GM18499 (cell line): Measurements from ENCODE around the gene EMC1.
"Not testable (repeated sequence)": the region's sequence is repeated elsewhere in the genome, so short reads cannot be mapped to it uniquely, and the experiment has no call there.

Source experiments
- ATAC-seq: cut with Tn5 transposase; IDR thresholded peaks from one replicate; pipeline ENCODE4 v1.9.1; 2021; ENCODE audit warnings: moderate number of reproducible peaks; ENCODE audit not compliant: insufficient read depth, unreplicated experiment

The EMC1 gene

GRCh38 chr1:19197845-19198244, 53.5 kb downstream of the EMC1 start:
- ATAC-seq, result no peak

GRCh38 chr1:19196331-19196730, 55.0 kb downstream of the EMC1 start:
- no peak for ATAC-seq

GRCh38 chr1:19193004-19193403, 58.3 kb downstream of the EMC1 start:
- ATAC-seq, result no peak

- no peak for ATAC-seq
Measured at GRCh38 chr1:19191811-19192210, 59.5 kb downstream of the EMC1 start.

- no peak for ATAC-seq
Measured at GRCh38 chr1:19190468-19190867, 60.9 kb downstream of the EMC1 start.

- ATAC-seq, result no peak
Measured at GRCh38 chr1:19189270-19189669, 62.1 kb downstream of the EMC1 start.

- no peak for ATAC-seq
Measured at GRCh38 chr1:19187852-19188251, 63.5 kb downstream of the EMC1 start.

- ATAC-seq, result no peak
Measured at GRCh38 chr1:19186001-19186400, 65.3 kb downstream of the EMC1 start.

GRCh38 chr1:19182223-19182622, 69.1 kb downstream of the EMC1 start:
- no peak for ATAC-seq

GRCh38 chr1:19180265-19180657, 71.1 kb downstream of the EMC1 start:
- ATAC-seq, result not testable (repeated sequence)

GRCh38 chr1:19179597-19180264, 71.6 kb downstream of the EMC1 start:
- ATAC-seq, result no peak

GRCh38 chr1:19178734-19179398, 72.5 kb downstream of the EMC1 start:
- no peak for ATAC-seq

- ATAC-seq, result no peak
Measured at GRCh38 chr1:19177811-19178210, 73.5 kb downstream of the EMC1 start.

GRCh38 chr1:19169642-19170041, 81.7 kb downstream of the EMC1 start:
- ATAC-seq, result no peak

GRCh38 chr1:19167140-19167539, 84.2 kb downstream of the EMC1 start:
- no peak for ATAC-seq

GRCh38 chr1:19166066-19166465, 85.3 kb downstream of the EMC1 start:
- ATAC-seq, result no peak
